ENCODE results near the gene DNER.

DNER gene

GRCh38 chr2:229454934-229455631 lies 259.3 kb downstream of the DNER start:
- H3K27me3 ChIP-seq (ENCODE audit: insufficient read depth, low read length, poor library complexity, severe bottlenecking), result no peaks in the 10 kb centered on the region
- H4K20me1 ChIP-seq (ENCODE audit: insufficient read depth, low read length, poor library complexity, severe bottlenecking), result no peaks in the 10 kb centered on the region
- H2AFZ ChIP-seq (ENCODE audit: low read length), result no peak overlapping the region
- TF ChIP-seq CTCF (conservative IDR thresholded peaks at IDR 0.05; ENCODE audit: low read length) (no peak), EZH2phosphoT487 (IDR thresholded peaks at IDR 0.05; ENCODE audit: borderline replicate concordance) (no peak)
- no peaks in the 10 kb centered on the region for H3K79me2 ChIP-seq (ENCODE audit: insufficient read depth, low read length)
- H3K4me2 ChIP-seq (ENCODE audit: low read depth, low read length, poor library complexity, severe bottlenecking), result no peak overlapping the region
- H3F3A ChIP-seq (ENCODE audit: low read depth), result no peaks in the 10 kb centered on the region
- no peaks in the 10 kb centered on the region for H3K4me1 ChIP-seq (ENCODE audit: insufficient read depth, low read length, poor library complexity, severe bottlenecking)
- H3K4me3 ChIP-seq (ENCODE audit: low read length, poor library complexity, severe bottlenecking), result no peak overlapping the region
- no peaks in the 10 kb centered on the region for H3K9me2 ChIP-seq (replicated peaks; ENCODE audit: low read depth, low read length)
- H3K36me3 ChIP-seq (ENCODE audit: insufficient read depth, low read length), result no peaks in the 10 kb centered on the region
- no peak overlapping the region for H3K9ac ChIP-seq (ENCODE audit: low read depth, low read length, poor library complexity, severe bottlenecking)
- H3K9me3 ChIP-seq (ENCODE audit: insufficient read depth, low read depth, low read length), result no peaks in the 10 kb centered on the region

GRCh38 chr2:229453230-229453629 lies 261.1 kb downstream of the DNER start:
- Histone ChIP-seq H3K9me3 (ENCODE audit: insufficient read depth, low read depth, low read length) (no peaks in the 10 kb centered on the region), H3K9ac (ENCODE audit: low read depth, low read length, poor library complexity, severe bottlenecking) (no peak overlapping the region), H3K4me1 (ENCODE audit: insufficient read depth, low read length, poor library complexity, severe bottlenecking) (no peaks in the 10 kb centered on the region), H3K27me3 (ENCODE audit: insufficient read depth, low read length, poor library complexity, severe bottlenecking) (no peaks in the 10 kb centered on the region), H3K4me3 (ENCODE audit: low read length, poor library complexity, severe bottlenecking) (no peak overlapping the region), H2AFZ (ENCODE audit: low read length) (no peak overlapping the region), H3K9me2 (replicated peaks; ENCODE audit: low read depth, low read length) (no peaks in the 10 kb centered on the region), H3K79me2 (ENCODE audit: insufficient read depth, low read length) (no peaks in the 10 kb centered on the region), H3K36me3 (ENCODE audit: insufficient read depth, low read length) (no peaks in the 10 kb centered on the region), H3F3A (ENCODE audit: low read depth) (no peaks in the 10 kb centered on the region), H4K20me1 (ENCODE audit: insufficient read depth, low read length, poor library complexity, severe bottlenecking) (no peaks in the 10 kb centered on the region), H3K4me2 (ENCODE audit: low read depth, low read length, poor library complexity, severe bottlenecking) (no peak overlapping the region)
- TF ChIP-seq CTCF (conservative IDR thresholded peaks at IDR 0.05; ENCODE audit: low read length) (no peak), EZH2phosphoT487 (IDR thresholded peaks at IDR 0.05; ENCODE audit: borderline replicate concordance) (no peak)

- no peaks in the 10 kb centered on the region for H3K79me2 ChIP-seq (ENCODE audit: insufficient read depth, low read length)
- H3K9me2 ChIP-seq (replicated peaks; ENCODE audit: low read depth, low read length), result no peaks in the 10 kb centered on the region
- H3K4me2 ChIP-seq (ENCODE audit: low read depth, low read length, poor library complexity, severe bottlenecking), result no peak overlapping the region
- no peaks in the 10 kb centered on the region for H3F3A ChIP-seq (ENCODE audit: low read depth)
- no peaks in the 10 kb centered on the region for H4K20me1 ChIP-seq (ENCODE audit: insufficient read depth, low read length, poor library complexity, severe bottlenecking)
- no peak overlapping the region for H2AFZ ChIP-seq (ENCODE audit: low read length)
- no peak for TF ChIP-seq CTCF (conservative IDR thresholded peaks at IDR 0.05; ENCODE audit: low read length)
- TF ChIP-seq EZH2phosphoT487 (IDR thresholded peaks at IDR 0.05; ENCODE audit: borderline replicate concordance), result no peak
- H3K4me3 ChIP-seq (ENCODE audit: low read length, poor library complexity, severe bottlenecking), result no peak overlapping the region
- no peaks in the 10 kb centered on the region for H3K4me1 ChIP-seq (ENCODE audit: insufficient read depth, low read length, poor library complexity, severe bottlenecking)
- H3K27me3 ChIP-seq (ENCODE audit: insufficient read depth, low read length, poor library complexity, severe bottlenecking), result no peaks in the 10 kb centered on the region
- no peaks in the 10 kb centered on the region for H3K9me3 ChIP-seq (ENCODE audit: insufficient read depth, low read depth, low read length)
- no peak overlapping the region for H3K9ac ChIP-seq (ENCODE audit: low read depth, low read length, poor library complexity, severe bottlenecking)
- H3K36me3 ChIP-seq (ENCODE audit: insufficient read depth, low read length), result no peaks in the 10 kb centered on the region
Measured at GRCh38 chr2:229451852-229452251, 262.5 kb downstream of the DNER start.

Data from Loucy (cell line).